Lower leg skin (tissue), 4 donors: Measurements from ENCODE around the gene NOBOX. TPM values are rescaled to one million over a fixed set of nuclear protein-coding genes. Genes with fewer than 3 reads are reported as not detected.

Experiments used
- total RNA-seq, 4 donors: library from RNA; depleted of rRNA; stranded (reverse); fragments of >200 nt; gene quantifications; one replicate each; pipeline ENCODE4 v1.1.0, GENCODE V29; 2016

Gene NOBOX
- total RNA-seq, 4 donors from 2014 or later = not detected

Other genes with a start within 250 kb of the NOBOX start
- gene CTAGE4, start 220.2 kb downstream of the NOBOX start, total RNA-seq = 10 to 100 TPM in 2 of 4 donors, 1 to 10 TPM in 2; 4.8 to 28.2 (median 13.0) TPM
- 10 to 100 TPM; 16.9 to 23.4 (median 20.9) TPM for gene ARHGEF35, start 207.9 kb downstream of the NOBOX start, total RNA-seq
- under 1 TPM in 1 of 4 donors, not detected in 3; 0.59 TPM for gene OR2A42, start 164.1 kb downstream of the NOBOX start, total RNA-seq
- 10 to 100 TPM; 11.2 to 52.1 (median 19.3) TPM for gene OR2A7, start 138.9 kb downstream of the NOBOX start, total RNA-seq
- gene CTAGE8, start 134.4 kb downstream of the NOBOX start, total RNA-seq = 1 to 10 TPM; 1.6 to 9.7 (median 4.5) TPM
- under 1 TPM in 3 of 4 donors, not detected in 1; 0.03 to 0.84 (median 0.59) TPM for gene OR2A1, start 91.3 kb downstream of the NOBOX start, total RNA-seq
- gene ARHGEF5, start 48.3 kb downstream of the NOBOX start, total RNA-seq = 100 to 1,000 TPM in 1 of 4 donors, 10 to 100 TPM in 3; 73.7 to 141 (median 81.4) TPM